GM18519 (cell line): ENCODE measurements around the gene KRTAP25-1.

ENCODE experiments used
- ATAC-seq: cut with Tn5 transposase; IDR thresholded peaks from one replicate; pipeline ENCODE4 v1.9.1; 2021; ENCODE audit warnings: mild to moderate bottlenecking, moderate library complexity; ENCODE audit not compliant: unreplicated experiment, low FRiP score

The KRTAP25-1 gene

GRCh38 chr21:30251781-30252180 is 37.5 kb downstream of the KRTAP25-1 start:
- ATAC-seq = no peak

GRCh38 chr21:30249936-30250335 is 39.4 kb downstream of the KRTAP25-1 start:
- ATAC-seq = no peak

GRCh38 chr21:30248844-30249243 is 40.5 kb downstream of the KRTAP25-1 start:
- no peak for ATAC-seq

GRCh38 chr21:30245061-30245460 is 44.3 kb downstream of the KRTAP25-1 start:
- ATAC-seq = no peak

- ATAC-seq = no peak
Measured at GRCh38 chr21:30243691-30244090, 45.6 kb downstream of the KRTAP25-1 start.

- ATAC-seq = no peak
Measured at GRCh38 chr21:30240661-30241060, 48.7 kb downstream of the KRTAP25-1 start.
